GM19467 (cell line): ENCODE measurements around the gene STXBP4.

Experiments
- ATAC-seq: cut with Tn5 transposase; IDR thresholded peaks from one replicate; pipeline ENCODE4 v1.9.1; 2021; ENCODE audit warnings: mild to moderate bottlenecking, moderate library complexity; ENCODE audit not compliant: unreplicated experiment

Gene STXBP4

DNA sequence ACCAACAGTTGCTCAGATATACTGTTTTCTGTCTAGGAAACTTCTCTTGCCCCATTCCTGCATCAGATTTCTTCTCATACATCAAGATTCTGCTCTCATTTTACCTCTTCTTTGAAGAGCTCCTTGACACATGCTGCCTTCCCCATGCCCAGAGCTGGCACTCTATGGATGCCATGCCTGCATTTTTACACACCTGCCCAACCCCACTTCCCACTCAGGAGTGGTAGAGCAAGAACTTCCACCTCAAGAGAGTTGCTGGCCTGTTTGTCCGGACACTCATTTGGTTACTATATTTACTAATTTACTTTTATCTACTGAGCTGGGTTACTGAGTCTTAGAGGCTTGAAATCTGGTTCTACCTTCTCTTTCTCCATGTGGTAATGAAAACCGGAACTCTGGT lies 197.9 kb downstream of the STXBP4 start:
- no peak for ATAC-seq

GRCh38 chr17:55167024-55167725 lies 198.6 kb downstream of the STXBP4 start:
- ATAC-seq: no peak

- ATAC-seq: peak; percentile 90
These were observed 200.6 kb downstream of the STXBP4 start for GRCh38 chr17:55168958-55169687.

DNA sequence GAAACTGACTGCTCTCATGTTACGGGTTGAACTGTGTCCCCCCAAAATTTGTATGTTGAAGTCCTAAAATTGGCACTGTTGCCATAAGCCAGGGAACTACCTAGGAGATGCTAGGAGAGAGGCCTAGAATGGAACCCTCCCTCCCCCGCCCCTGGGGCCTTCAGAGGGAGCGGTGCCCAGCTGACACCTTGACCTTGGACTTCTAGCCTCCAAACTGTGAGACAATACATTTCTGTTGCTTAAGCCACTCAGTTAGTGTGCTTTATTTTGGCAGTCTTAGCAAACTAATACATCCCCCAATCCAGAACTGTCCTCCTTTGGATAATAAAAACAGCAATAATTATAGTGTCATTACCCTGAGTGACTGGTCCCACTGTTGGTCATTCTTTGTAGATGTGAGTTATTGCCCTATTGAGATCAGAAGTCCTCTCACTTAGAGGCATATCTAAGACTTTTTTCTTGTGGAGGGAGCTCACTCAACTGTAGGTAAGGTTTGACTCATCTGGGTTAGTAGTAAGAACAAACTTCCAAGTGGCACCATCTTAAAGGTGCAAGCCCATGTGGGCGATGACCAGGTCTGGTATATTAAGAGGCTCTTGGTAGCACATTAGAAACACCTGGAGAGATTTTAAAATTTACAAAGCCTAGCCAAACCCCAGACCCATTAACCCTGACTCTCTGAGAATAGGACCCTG lies 203.2 kb downstream of the STXBP4 start:
- no peak for ATAC-seq

DNA sequence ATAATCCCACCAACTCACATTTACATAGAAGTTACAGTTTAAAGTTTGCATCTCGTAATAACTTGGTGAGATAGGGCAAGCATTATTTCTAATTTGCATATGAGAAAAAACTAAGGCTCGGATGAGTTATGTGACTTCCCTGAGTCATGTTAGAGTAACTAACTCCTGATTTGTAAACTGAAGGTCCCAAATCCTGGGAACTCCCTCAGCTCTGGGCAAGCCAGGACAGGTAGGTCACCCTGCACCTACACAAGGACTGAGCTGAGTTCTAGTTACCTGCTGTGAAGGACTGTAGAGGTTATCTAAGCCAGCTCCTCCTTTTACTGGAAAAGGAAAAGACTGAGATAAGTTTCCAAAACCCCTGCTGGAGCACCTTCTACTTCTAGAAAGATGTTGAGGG lies 204.0 kb downstream of the STXBP4 start:
- no peak for ATAC-seq

DNA sequence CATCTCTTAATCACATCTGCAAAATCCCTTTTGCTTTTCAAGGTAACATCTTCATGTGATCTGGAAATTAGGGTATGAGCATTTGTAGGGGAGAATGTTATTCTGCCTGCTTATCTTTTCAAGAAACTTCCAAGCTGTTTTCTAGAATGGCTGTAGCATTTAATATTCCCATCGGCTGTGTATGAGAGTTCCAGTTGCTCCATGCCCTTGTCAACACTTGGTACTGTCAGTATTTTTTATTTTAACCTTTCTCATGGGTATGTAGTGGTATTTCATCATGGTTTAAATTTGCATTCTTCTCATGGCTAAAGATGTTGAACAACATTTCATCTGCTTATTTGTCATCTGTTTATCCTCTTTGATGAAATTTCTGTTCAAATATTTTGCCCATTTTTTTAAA lies 205.6 kb downstream of the STXBP4 start:
- ATAC-seq: no peak

GRCh38 chr17:55175788-55176427 lies 207.3 kb downstream of the STXBP4 start:
- peak; percentile 55 for ATAC-seq

GRCh38 chr17:55177159-55177854 lies 208.7 kb downstream of the STXBP4 start:
- ATAC-seq: no peak

- no peak for ATAC-seq
These were observed 209.3 kb downstream of the STXBP4 start for GRCh38 chr17:55177855-55178217.

DNA sequence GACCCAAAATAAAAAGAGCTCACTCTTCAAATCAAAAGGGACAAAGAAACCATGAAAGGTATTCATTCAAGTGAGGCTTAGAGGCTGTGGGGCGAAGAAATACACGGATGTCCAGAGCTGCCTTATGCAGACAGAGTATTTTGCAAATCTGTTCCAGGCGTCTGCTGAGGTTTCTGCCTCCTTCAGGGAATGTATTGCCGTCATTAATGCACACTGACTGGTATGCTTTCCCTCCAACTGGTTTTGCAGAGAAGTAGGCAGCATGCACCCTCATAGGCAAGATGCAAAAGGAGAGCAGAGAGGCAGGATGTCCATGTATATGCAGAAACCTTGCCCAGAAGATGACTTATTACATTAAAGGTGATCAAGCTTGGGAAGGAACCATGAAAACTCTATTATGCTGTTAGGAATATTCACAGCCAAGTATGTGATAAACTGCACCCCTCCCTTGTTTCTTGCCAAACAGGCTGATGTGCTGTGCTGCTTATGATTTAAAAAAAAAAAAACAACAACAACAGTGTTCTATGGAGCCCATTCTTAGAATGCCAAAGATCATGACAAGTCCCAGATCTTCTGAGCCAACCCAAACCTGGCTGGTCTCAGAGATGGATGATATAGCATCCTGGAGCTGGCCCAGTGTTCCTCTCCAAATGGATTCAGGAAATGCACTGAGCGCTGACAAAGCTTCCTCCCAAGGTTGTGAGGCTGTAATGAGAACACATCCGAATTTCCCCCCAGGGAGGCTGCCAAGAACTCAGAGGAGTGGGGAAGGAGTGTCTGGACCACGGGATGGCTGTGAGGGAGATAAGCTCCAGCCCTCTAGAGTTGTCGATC lies 218.6 kb downstream of the STXBP4 start:
- ATAC-seq: no peak

GRCh38 chr17:55190748-55191147 lies 222.2 kb downstream of the STXBP4 start:
- no peak for ATAC-seq

GRCh38 chr17:55198690-55199370 lies 230.3 kb downstream of the STXBP4 start:
- no peak for ATAC-seq

DNA sequence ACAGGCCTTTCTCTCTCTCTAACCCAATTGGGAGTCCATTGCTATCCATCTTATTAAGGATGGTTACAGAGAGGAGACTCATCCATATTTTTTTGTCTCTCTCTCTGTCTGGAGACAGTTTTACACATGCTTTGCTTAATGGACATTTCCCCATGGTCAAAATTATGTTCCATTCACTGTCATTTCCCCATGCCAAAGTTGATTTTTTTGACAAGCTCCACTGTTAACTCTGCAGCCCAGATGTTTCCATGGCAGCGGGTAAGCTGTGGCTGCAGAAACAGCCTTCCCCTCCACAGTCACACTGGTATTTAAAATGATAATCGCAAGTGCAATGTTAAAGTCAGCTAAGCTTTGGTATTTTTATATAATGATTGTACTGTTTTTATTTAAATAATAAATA lies 232.3 kb downstream of the STXBP4 start:
- no peak for ATAC-seq

- no peak for ATAC-seq
These were observed 232.9 kb downstream of the STXBP4 start for GRCh38 chr17:55201308-55201932.

DNA sequence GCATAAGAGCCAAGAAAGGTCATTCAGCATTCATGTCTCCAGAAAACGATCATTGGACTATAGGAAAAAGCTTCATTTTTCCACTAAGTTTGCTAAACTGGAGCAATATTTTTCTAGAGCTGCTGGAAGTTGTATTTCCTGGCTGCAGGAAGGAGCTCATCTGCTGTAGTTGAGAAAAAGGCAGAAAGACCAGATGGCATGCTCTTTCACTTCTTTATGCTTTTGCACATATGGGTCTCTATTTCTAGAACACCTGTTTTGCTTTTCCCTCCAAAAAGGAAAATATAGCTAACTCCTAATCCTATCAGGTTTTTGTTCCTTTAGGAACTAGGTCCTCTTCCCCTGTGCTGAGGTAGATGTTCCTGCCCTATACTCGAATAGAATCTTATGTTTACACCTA lies 234.3 kb downstream of the STXBP4 start:
- no peak for ATAC-seq

GRCh38 chr17:55208078-55208812 lies 239.7 kb downstream of the STXBP4 start:
- ATAC-seq: no peak

DNA sequence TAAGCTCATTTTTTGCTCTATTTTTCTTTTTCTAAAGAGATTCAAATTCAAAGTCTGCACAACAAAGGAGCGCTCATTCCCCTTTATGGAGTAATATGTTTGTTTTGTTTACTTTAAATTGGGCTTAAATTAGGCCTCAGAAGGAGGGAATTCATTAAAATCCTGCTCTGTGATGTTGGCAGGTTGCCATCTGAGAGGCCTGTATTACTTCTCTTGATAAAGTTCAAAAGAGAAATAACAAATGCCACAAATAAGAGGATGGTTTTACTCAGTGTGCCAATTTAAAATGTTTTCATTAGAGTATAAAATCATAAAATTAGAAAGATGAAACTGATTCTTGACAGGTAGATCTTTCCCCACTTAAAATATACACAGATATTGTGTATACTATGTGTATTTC lies 241.7 kb downstream of the STXBP4 start:
- ATAC-seq: no peak

- ATAC-seq: no peak
These were observed 244.3 kb downstream of the STXBP4 start for GRCh38 chr17:55212880-55213279.
